Colonic mucosa (tissue), 4 donors: ENCODE results near the gene ERFE. TPM values are rescaled to one million over a fixed set of nuclear protein-coding genes. Genes with fewer than 3 reads are reported as not detected.
A peak's percentile ranks its signal among the peaks of the same experiment; 100 is the strongest.

Experiments used
- DNase-seq: peaks from one replicate; pipeline ENCODE4 v3.0.0-alpha.2; 2020
- H3K27ac ChIP-seq: fragments of 200-600 bp; one replicate; pipeline ENCODE4 v1.8.0; 2021
- H3K27me3 ChIP-seq: fragments of 200-600 bp; one replicate; pipeline ENCODE4 v1.8.0; 2021
- H3K36me3 ChIP-seq: fragments of 200-600 bp; one replicate; pipeline ENCODE4 v1.8.0; 2021
- H3K4me1 ChIP-seq: fragments of 200-600 bp; one replicate; pipeline ENCODE4 v1.8.0; 2021; ENCODE audit warnings: mild to moderate bottlenecking
- H3K4me3 ChIP-seq: fragments of 200-600 bp; one replicate; pipeline ENCODE4 v1.8.0; 2021
- H3K9ac ChIP-seq, 2 donors: one replicate each; pipeline ENCODE4 v1.7.0; 2013; ENCODE audit warnings: control low read depth in 2 of 2, low read depth in 2 of 2, low read length in 2 of 2
- H3K9me3 ChIP-seq: fragments of 200-600 bp; one replicate; pipeline ENCODE4 v1.8.0; 2021
- intact Hi-C: fragments of 100-400 bp; cut with DNase I; formaldehyde crosslinking; loops from one replicate; pipeline ENCODE4 v1.14.1; 2022
- total RNA-seq, 2 donors: library from RNA; stranded (reverse); fragmentation: NEBNext Ultra II Directional in 1 of 2; extraction: Animal tissue kit (Norgen Biotek cat#: 25700) in 1 of 2; gene quantifications; one replicate each; pipeline ENCODE4 v1.2.1, GENCODE V29; 2021
- TF ChIP-seq, protein P1 (sequence below): fragments of 200-600 bp; IDR thresholded peaks from one replicate; pipeline ENCODE4 v1.8.0; 2022; ENCODE audit warnings: antibody characterized with exemption, mild to moderate bottlenecking
- donor health status: healthy.
- donor health status: DM: no; HTN: no; CAD: no.
- donor health status: DM: no; HTN: no; CAD: no.

ERFE gene
- total RNA-seq, 2 donors from 2014 or later: 0.50 TPM; not detected in 1

DNA sequence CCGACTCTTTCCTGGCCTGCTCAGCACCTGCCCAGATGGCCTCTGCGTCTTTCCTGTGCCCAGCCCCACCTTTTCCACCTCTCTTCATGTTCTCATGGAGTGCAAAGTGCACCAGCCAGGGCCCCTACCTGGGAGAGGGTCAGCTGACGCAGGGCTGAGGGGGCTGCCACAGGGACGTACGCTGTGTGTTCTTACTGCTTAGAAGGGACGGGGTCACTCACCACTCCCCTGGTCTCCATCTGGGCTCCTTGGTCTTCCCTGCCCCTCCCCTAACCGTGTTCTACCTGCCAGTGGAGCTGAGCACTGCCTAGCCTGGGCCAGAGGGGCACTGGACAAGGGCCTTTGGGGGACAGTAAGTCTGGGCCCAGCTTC is 8.6 kb downstream of the ERFE start:
- Histone ChIP-seq H3K27ac (no peak overlapping the region), H3K4me3 (no peak overlapping the region), H3K4me1 (peaks cover 2% of the 10 kb centered on the region), H3K36me3 (peaks cover 3% of the 10 kb centered on the region), H3K9me3 (no peaks in the 10 kb centered on the region), H3K9ac (no peak overlapping the region), H3K27me3 (peaks cover 14% of the 10 kb centered on the region)
- DNase-seq: no peak
- TF ChIP-seq, protein P1, sequence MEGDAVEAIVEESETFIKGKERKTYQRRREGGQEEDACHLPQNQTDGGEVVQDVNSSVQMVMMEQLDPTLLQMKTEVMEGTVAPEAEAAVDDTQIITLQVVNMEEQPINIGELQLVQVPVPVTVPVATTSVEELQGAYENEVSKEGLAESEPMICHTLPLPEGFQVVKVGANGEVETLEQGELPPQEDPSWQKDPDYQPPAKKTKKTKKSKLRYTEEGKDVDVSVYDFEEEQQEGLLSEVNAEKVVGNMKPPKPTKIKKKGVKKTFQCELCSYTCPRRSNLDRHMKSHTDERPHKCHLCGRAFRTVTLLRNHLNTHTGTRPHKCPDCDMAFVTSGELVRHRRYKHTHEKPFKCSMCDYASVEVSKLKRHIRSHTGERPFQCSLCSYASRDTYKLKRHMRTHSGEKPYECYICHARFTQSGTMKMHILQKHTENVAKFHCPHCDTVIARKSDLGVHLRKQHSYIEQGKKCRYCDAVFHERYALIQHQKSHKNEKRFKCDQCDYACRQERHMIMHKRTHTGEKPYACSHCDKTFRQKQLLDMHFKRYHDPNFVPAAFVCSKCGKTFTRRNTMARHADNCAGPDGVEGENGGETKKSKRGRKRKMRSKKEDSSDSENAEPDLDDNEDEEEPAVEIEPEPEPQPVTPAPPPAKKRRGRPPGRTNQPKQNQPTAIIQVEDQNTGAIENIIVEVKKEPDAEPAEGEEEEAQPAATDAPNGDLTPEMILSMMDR: no peak
- intact Hi-C loops: no loop called here

DNA sequence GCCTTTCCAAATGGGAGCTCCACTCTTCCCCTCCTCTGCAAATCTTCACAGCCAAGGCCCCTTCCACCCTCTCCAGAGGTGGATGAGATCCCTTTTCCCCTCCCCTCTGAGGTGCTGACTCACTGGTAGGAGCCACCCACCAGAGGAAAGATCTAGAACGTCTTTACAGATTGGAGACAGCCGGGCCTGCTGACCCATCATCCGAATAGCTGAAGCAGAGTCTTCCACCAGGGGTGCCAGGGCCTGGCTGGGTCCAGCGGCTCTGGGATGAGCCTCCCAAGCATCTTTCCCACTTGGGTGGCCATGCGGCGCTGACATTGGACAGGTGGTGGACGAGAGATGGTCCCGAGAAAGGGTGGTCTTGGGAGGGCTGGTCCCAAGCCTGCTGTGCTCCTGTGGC is 9.0 kb downstream of the ERFE start:
- Histone ChIP-seq H3K36me3 (peaks cover 7% of the 10 kb centered on the region), H3K9ac (no peak overlapping the region), H3K9me3 (no peaks in the 10 kb centered on the region), H3K27me3 (peaks cover 14% of the 10 kb centered on the region), H3K4me1 (peaks cover 2% of the 10 kb centered on the region), H3K4me3 (no peak overlapping the region), H3K27ac (no peak overlapping the region)
- TF ChIP-seq, protein P1: no peak
- intact Hi-C loops: no loop called here
- DNase-seq: no peak

DNA sequence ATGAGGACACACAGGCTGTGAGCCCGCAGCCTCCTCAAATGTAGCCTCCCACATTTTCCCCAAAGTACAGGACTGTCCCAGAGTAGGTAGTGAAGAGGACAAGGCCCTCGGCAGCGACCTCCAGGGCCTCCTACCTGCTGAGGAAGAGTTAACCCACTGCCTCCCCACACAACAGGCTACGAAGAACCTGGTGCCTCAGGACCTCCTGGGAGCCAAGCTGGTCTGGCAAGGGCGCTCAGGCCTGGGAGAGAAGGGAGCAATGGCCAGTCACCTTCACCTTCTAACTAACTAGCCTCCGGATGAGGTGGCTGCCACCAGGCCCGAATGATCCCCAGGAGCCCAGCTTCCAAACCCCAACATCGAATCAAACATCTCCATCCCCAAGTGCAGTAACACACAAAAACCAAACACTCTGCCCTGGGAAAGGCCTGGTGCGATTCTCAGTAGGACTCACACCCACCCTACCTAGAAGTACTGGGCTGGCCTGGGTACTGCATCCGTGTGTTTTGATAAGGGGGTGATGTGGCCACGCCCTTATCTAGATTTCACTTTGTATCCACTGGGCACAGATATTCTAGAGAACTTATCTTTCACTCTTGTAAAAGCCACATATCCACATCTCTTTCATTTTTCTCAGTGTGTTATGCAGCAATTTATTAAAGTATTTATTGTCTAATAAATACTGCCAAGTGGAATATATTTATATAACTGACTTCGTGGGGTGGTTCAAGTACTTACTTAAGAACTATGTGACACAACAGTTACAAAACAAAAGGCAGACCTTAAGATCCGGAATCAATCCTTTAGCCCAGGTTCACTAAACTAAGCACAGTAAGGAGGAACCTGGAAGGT is 9.7 kb downstream of the ERFE start:
- DNase-seq: no peak
- TF ChIP-seq, protein P1: no peak
- Histone ChIP-seq H3K9ac (no peak overlapping the region), H3K4me1 (peaks cover 2% of the 10 kb centered on the region), H3K36me3 (peaks cover 8% of the 10 kb centered on the region), H3K4me3 (no peak overlapping the region), H3K9me3 (no peaks in the 10 kb centered on the region), H3K27ac (no peak overlapping the region), H3K27me3 (peaks cover 10% of the 10 kb centered on the region)
- intact Hi-C loops: no loop called here

DNA sequence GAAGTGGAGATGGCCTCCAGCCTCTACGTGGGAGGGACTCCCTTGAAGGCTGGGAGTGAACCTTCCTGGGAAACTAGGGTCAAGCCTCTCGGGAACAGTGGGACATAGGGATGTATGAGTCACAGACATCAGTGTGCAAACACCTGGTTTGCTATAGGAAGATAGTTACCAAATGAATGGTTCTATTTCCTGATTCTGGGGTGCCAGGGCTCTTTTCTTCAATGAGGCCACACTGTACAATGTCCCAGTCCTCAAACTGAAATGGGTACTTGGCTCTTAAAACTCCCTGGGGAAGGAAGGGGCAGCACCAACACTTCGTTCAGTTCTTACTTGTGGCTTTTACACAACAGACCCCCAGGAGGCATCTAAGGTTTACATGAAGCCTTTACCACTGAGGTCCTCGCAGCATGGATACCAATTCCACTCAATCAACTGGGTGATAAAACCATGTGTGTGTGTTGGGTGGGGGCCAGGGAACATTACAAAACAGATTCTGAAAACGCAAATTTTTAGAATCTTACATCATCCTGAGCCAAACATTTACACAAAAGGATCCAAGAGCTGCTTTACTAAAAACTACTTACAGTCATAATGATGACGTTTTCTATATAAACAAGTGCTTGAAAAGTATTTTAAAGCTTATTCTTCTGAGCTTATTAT is 10.4 kb downstream of the ERFE start:
- Histone ChIP-seq H3K4me3 (no peak overlapping the region), H3K9me3 (no peaks in the 10 kb centered on the region), H3K9ac (no peak overlapping the region), H3K4me1 (peaks cover 2% of the 10 kb centered on the region), H3K36me3 (peaks cover 8% of the 10 kb centered on the region), H3K27me3 (peaks cover 2% of the 10 kb centered on the region), H3K27ac (peak overlapping the region; percentile 48)
- DNase-seq: no peak
- TF ChIP-seq, protein P1: no peak
- intact Hi-C loops: no loop called here

DNA sequence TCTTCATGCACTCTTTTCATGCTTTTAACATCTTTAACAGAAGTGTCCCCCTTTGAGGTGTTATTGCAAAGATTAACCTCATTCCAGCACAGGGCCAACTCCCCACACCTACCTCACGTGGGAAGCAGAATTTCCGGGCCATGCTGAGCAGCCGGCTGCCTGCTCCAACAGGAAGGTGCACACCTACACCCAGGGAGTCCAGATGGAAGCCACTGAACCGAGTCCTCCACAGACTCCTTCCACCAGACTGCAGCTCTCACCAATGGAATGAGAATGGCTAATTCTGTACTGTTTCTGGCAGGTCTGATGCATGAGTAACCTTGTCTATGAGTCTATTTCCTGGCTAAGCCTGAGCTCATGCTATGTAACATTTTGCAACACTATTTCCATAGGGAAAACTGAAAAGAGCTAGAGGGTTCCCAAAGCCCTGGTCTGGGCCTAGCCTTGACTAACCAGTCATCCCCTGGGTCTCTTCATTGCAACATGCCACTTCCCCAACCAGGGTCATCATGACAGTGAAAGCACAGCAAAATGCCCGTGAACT is 11.0 kb downstream of the ERFE start:
- Histone ChIP-seq H3K9me3 (no peaks in the 10 kb centered on the region), H3K9ac (no peak overlapping the region), H3K4me3 (no peak overlapping the region), H3K36me3 (peaks cover 8% of the 10 kb centered on the region), H3K4me1 (peaks cover 2% of the 10 kb centered on the region), H3K27me3 (no peaks in the 10 kb centered on the region), H3K27ac (peak overlapping the region; percentile 48)
- TF ChIP-seq, protein P1: no peak
- intact Hi-C loops: no loop called here
- no peak for DNase-seq
